HFF-Myc (cell line): ENCODE results near the gene GLP2R.
"Not testable (repeated sequence)": the region's sequence is repeated elsewhere in the genome, so short reads cannot be mapped to it uniquely, and the experiment has no call there.

ENCODE experiments used
- DNase-seq: peaks from one replicate; pipeline ENCODE4 v3.0.0-alpha.2; 2011; ENCODE audit warnings: low read depth; ENCODE audit errors: extremely low read depth
- H3K4me3 ChIP-seq: replicated peaks from 2 replicates; pipeline ENCODE4 v1.5.1; 2011; ENCODE audit warnings: low read depth, mild to moderate bottlenecking, control low read depth, low read length
- CTCF ChIP-seq: IDR thresholded peaks from 2 replicates; pipeline ENCODE4 v1.5.1; 2012; ENCODE audit warnings: mild to moderate bottlenecking, low read depth, low read length, control low read depth; ENCODE audit errors: missing control alignments

GLP2R gene

GRCh38 chr17:9825641-9826150 lies at the start of gene GLP2R:
Gene GLP2R, plus strand, starts transcription at chr17:9825924. Its CDS starts 140 bp downstream, at chr17:9826064.
- no peak for DNase-seq
- H3K4me3 ChIP-seq, result no peak within 1 kb of the TSS
- TF ChIP-seq CTCF, result no peak

- TF ChIP-seq CTCF, result no peak
- H3K4me3 ChIP-seq, result no peak overlapping the region
- no peak for DNase-seq
Measured at GRCh38 chr17:9776911-9777310, 48.8 kb upstream of the GLP2R start.

- H3K4me3 ChIP-seq, result no peak overlapping the region
- no peak for DNase-seq
- no peak for TF ChIP-seq CTCF
Measured at GRCh38 chr17:9780552-9780951, 45.2 kb upstream of the GLP2R start.

GRCh38 chr17:9783050-9783449 lies 42.7 kb upstream of the GLP2R start:
- DNase-seq, result no peak
- no peak for TF ChIP-seq CTCF
- H3K4me3 ChIP-seq, result no peak overlapping the region

- not testable (repeated sequence) for DNase-seq, H3K4me3 ChIP-seq
Measured at GRCh38 chr17:9783465-9783864, 42.3 kb upstream of the GLP2R start.

- H3K4me3 ChIP-seq, result no peak overlapping the region
- no peak for TF ChIP-seq CTCF
- no peak for DNase-seq
Measured at GRCh38 chr17:9784544-9784943, 41.2 kb upstream of the GLP2R start.

GRCh38 chr17:9788601-9789000 lies 37.1 kb upstream of the GLP2R start:
- no peak for DNase-seq
- H3K4me3 ChIP-seq, result no peak overlapping the region
- TF ChIP-seq CTCF, result no peak

GRCh38 chr17:9790316-9790715 lies 35.4 kb upstream of the GLP2R start:
- no peak overlapping the region for H3K4me3 ChIP-seq
- no peak for TF ChIP-seq CTCF
- no peak for DNase-seq
